Rectal smooth muscle tissue (tissue), 1 donor: ENCODE measurements around the gene UBQLN1.
"Not testable (repeated sequence)": the region's sequence is repeated elsewhere in the genome, so short reads cannot be mapped to it uniquely, and the experiment has no call there.

Source experiments
- H3K27ac ChIP-seq: one replicate; pipeline ENCODE4 v1.7.0; 2013; ENCODE audit warnings: low read depth, low read length, inconsistent platforms
- H3K27me3 ChIP-seq: one replicate; pipeline ENCODE4 v1.7.0; 2013; ENCODE audit warnings: low read length; ENCODE audit not compliant: control insufficient read depth, insufficient read depth
- H3K36me3 ChIP-seq: one replicate; pipeline ENCODE4 v1.7.0; 2013; ENCODE audit warnings: low read length; ENCODE audit not compliant: control insufficient read depth, insufficient read depth
- H3K4me1 ChIP-seq: one replicate; pipeline ENCODE4 v1.7.0; 2013; ENCODE audit warnings: low read length; ENCODE audit not compliant: control insufficient read depth, insufficient read depth
- H3K4me3 ChIP-seq: one replicate; pipeline ENCODE4 v1.7.0; 2013; ENCODE audit warnings: low read length
- H3K9ac ChIP-seq: one replicate; pipeline ENCODE4 v1.7.0; 2013; ENCODE audit warnings: low read length

UBQLN1 gene

GRCh38 chr9:83708515-83709158, 879 bp upstream of the UBQLN1 start:
- Histone ChIP-seq H3K4me1 (peaks cover 17% of the 10 kb centered on the region), H3K36me3 (no peaks in the 10 kb centered on the region), H3K9ac (peak overlapping the region; percentile 100), H3K27ac (peak overlapping the region; percentile 99), H3K4me3 (peak overlapping the region; percentile 99), H3K27me3 (no peaks in the 10 kb centered on the region)

- H3K4me3 ChIP-seq: peak overlapping the region; percentile 99
- H3K27ac ChIP-seq: peak overlapping the region; percentile 99
- no peaks in the 10 kb centered on the region for H3K36me3 ChIP-seq
- peaks cover 17% of the 10 kb centered on the region for H3K4me1 ChIP-seq
- peak overlapping the region; percentile 100 for H3K9ac ChIP-seq
- H3K27me3 ChIP-seq: no peaks in the 10 kb centered on the region
These were observed 315 bp downstream of the UBQLN1 start for GRCh38 chr9:83707518-83707767.

GRCh38 chr9:83706676-83707517, 861 bp downstream of the UBQLN1 start:
- H3K27me3 ChIP-seq: no peaks in the 10 kb centered on the region
- H3K4me3 ChIP-seq: peak overlapping the region; percentile 99
- H3K4me1 ChIP-seq: peaks cover 17% of the 10 kb centered on the region
- H3K27ac ChIP-seq: peak overlapping the region; percentile 99
- H3K9ac ChIP-seq: peak overlapping the region; percentile 100
- no peaks in the 10 kb centered on the region for H3K36me3 ChIP-seq

- peaks cover 22% of the 10 kb centered on the region for H3K4me1 ChIP-seq
- H3K27me3 ChIP-seq, H3K4me3 ChIP-seq, H3K9ac ChIP-seq, H3K27ac ChIP-seq, H3K36me3 ChIP-seq: not testable (repeated sequence)
These were observed 2.5 kb downstream of the UBQLN1 start for GRCh38 chr9:83705219-83705651.

- no peak overlapping the region for H3K27ac ChIP-seq
- H3K4me3 ChIP-seq: no peak overlapping the region
- H3K36me3 ChIP-seq: no peaks in the 10 kb centered on the region
- H3K9ac ChIP-seq: no peak overlapping the region
- no peaks in the 10 kb centered on the region for H3K27me3 ChIP-seq
- peaks cover 15% of the 10 kb centered on the region for H3K4me1 ChIP-seq
These were observed 6.0 kb downstream of the UBQLN1 start for GRCh38 chr9:83701769-83702168.

- Histone ChIP-seq H3K4me1 (peaks cover 12% of the 10 kb centered on the region), H3K9ac (no peak overlapping the region), H3K4me3 (no peak overlapping the region), H3K36me3 (no peaks in the 10 kb centered on the region), H3K27me3 (no peaks in the 10 kb centered on the region), H3K27ac (no peak overlapping the region)
These were observed 6.5 kb downstream of the UBQLN1 start for GRCh38 chr9:83701286-83701685.

GRCh38 chr9:83699615-83700014, 8.1 kb downstream of the UBQLN1 start:
- no peak overlapping the region for H3K9ac ChIP-seq
- H3K27me3 ChIP-seq: no peaks in the 10 kb centered on the region
- no peak overlapping the region for H3K27ac ChIP-seq
- H3K4me1 ChIP-seq: peaks cover 5% of the 10 kb centered on the region
- no peak overlapping the region for H3K4me3 ChIP-seq
- H3K36me3 ChIP-seq: no peaks in the 10 kb centered on the region

GRCh38 chr9:83698976-83699585, 8.7 kb downstream of the UBQLN1 start:
- H3K27ac ChIP-seq: no peak overlapping the region
- H3K27me3 ChIP-seq: no peaks in the 10 kb centered on the region
- no peaks in the 10 kb centered on the region for H3K36me3 ChIP-seq
- H3K9ac ChIP-seq: no peak overlapping the region
- peaks cover 5% of the 10 kb centered on the region for H3K4me1 ChIP-seq
- H3K4me3 ChIP-seq: no peak overlapping the region

GRCh38 chr9:83691492-83691891, 16.3 kb downstream of the UBQLN1 start:
- no peaks in the 10 kb centered on the region for H3K27me3 ChIP-seq
- H3K27ac ChIP-seq: no peak overlapping the region
- H3K4me3 ChIP-seq: no peak overlapping the region
- no peaks in the 10 kb centered on the region for H3K36me3 ChIP-seq
- H3K4me1 ChIP-seq: no peaks in the 10 kb centered on the region
- no peak overlapping the region for H3K9ac ChIP-seq

- Histone ChIP-seq H3K27ac (no peak overlapping the region), H3K4me3 (no peak overlapping the region), H3K4me1 (no peaks in the 10 kb centered on the region), H3K27me3 (no peaks in the 10 kb centered on the region), H3K36me3 (no peaks in the 10 kb centered on the region), H3K9ac (no peak overlapping the region)
These were observed 18.8 kb downstream of the UBQLN1 start for GRCh38 chr9:83688921-83689320.

GRCh38 chr9:83681490-83681889, 26.3 kb downstream of the UBQLN1 start:
- H3K4me3 ChIP-seq: no peak overlapping the region
- H3K27me3 ChIP-seq: no peaks in the 10 kb centered on the region
- H3K9ac ChIP-seq: no peak overlapping the region
- H3K27ac ChIP-seq: no peak overlapping the region
- peaks cover 14% of the 10 kb centered on the region for H3K36me3 ChIP-seq
- H3K4me1 ChIP-seq: no peaks in the 10 kb centered on the region

GRCh38 chr9:83680233-83680632, 27.5 kb downstream of the UBQLN1 start:
- H3K4me3 ChIP-seq: no peak overlapping the region
- H3K27ac ChIP-seq: no peak overlapping the region
- no peaks in the 10 kb centered on the region for H3K27me3 ChIP-seq
- peaks cover 18% of the 10 kb centered on the region for H3K36me3 ChIP-seq
- no peak overlapping the region for H3K9ac ChIP-seq
- no peaks in the 10 kb centered on the region for H3K4me1 ChIP-seq
